ENCODE measurements around the gene NRG4. TPM values are rescaled to one million over a fixed set of nuclear protein-coding genes. Genes with fewer than 3 reads are reported as not detected.

NRG4 gene
- total RNA-seq, 1 experiment from 2014 or later: 1.0 TPM

DNA sequence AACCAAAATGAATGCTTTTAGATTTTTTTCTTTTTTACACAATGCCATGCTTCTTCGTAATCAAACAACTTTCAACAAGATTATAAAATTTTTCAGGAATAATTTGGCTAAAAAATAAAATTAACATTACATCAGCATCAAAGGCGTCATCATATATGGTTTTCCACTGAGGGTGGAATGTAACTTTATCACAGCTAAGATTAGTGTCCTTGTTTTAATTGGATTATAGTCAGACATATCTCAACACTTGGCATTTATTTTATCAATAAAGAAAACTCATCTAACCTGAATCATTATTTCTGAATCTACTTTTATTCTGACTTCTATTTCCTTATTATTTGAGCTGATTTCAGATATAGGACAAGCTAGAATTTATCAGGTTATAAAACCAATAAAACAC, 1.6 kb downstream of the NRG4 start:
- no TSS peak for BruUV-seq (replicated peaks)
- intact Hi-C loops (cut with micrococcal nuclease): no loop called here
- no peak overlapping the region for H3K27ac ChIP-seq (ENCODE audit: low read depth, low read length)
- CTCF ChIA-PET: interaction anchor here (1.0 kb wide), 1 partner anchor 49 kb away, joined by 4 read pairs; the partner anchor contains the start of gene TMEM266
- H3K9me2 ChIP-seq (ENCODE audit: insufficient read depth): no peaks in the 10 kb centered on the region
- TF ChIP-seq CBX3 (IDR thresholded peaks at IDR 0.05; ENCODE audit: low read depth): no peak
- TF ChIP-seq ELF1 (IDR thresholded peaks at IDR 0.05; ENCODE audit: borderline replicate concordance, low read depth): no peak
- TF ChIP-seq, protein P1, sequence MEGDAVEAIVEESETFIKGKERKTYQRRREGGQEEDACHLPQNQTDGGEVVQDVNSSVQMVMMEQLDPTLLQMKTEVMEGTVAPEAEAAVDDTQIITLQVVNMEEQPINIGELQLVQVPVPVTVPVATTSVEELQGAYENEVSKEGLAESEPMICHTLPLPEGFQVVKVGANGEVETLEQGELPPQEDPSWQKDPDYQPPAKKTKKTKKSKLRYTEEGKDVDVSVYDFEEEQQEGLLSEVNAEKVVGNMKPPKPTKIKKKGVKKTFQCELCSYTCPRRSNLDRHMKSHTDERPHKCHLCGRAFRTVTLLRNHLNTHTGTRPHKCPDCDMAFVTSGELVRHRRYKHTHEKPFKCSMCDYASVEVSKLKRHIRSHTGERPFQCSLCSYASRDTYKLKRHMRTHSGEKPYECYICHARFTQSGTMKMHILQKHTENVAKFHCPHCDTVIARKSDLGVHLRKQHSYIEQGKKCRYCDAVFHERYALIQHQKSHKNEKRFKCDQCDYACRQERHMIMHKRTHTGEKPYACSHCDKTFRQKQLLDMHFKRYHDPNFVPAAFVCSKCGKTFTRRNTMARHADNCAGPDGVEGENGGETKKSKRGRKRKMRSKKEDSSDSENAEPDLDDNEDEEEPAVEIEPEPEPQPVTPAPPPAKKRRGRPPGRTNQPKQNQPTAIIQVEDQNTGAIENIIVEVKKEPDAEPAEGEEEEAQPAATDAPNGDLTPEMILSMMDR (IDR thresholded peaks at IDR 0.05 in 2 of 3, conservative IDR thresholded peaks at IDR 0.05 in 1 of 3; ENCODE audit: borderline replicate concordance in 1 of 3, insufficient read depth in 1 of 3, low read depth in 2 of 3, low read length in 2 of 3): no peak
- TF ChIP-seq JUND (IDR thresholded peaks at IDR 0.05): no peak
- TF ChIP-seq POLR2AphosphoS5 (IDR thresholded peaks at IDR 0.05; ENCODE audit: low read depth, low read length): no peak
- TF ChIP-seq YY1 (IDR thresholded peaks at IDR 0.05; ENCODE audit: extremely low read depth, insufficient replicate concordance, low read depth, low read length): no peak
- TF ChIP-seq, protein P2, sequence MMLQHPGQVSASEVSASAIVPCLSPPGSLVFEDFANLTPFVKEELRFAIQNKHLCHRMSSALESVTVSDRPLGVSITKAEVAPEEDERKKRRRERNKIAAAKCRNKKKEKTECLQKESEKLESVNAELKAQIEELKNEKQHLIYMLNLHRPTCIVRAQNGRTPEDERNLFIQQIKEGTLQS (IDR thresholded peaks at IDR 0.05): no peak
- TF ChIP-seq, protein P3, sequence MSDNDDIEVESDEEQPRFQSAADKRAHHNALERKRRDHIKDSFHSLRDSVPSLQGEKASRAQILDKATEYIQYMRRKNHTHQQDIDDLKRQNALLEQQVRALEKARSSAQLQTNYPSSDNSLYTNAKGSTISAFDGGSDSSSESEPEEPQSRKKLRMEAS (IDR thresholded peaks at IDR 0.05): no peak
- no peak for TF ChIP-seq ZNF274 (IDR thresholded peaks at IDR 0.05; ENCODE audit: low read depth, low read length)
- DNase-seq (ENCODE audit: low read depth, low spot score) (no peak), ATAC-seq (no peak)
- peak overlapping the region; percentile 27 for H2AFZ ChIP-seq (ENCODE audit: low read depth, low read length, poor library complexity, severe bottlenecking)
- RAD21 ChIA-PET (ENCODE audit: low non-redundant PET in 1 of 2, low total read pairs in 2 of 2, uncharacterized antibody in 2 of 2, unreplicated experiment in 2 of 2): no interaction called here
- H3K36me3 ChIP-seq (ENCODE audit: control insufficient read depth in 1 of 2, insufficient read depth in 2 of 2, low read length in 2 of 2): no peaks in the 10 kb centered on the region
- no peaks in the 10 kb centered on the region for H4K20me1 ChIP-seq (ENCODE audit: insufficient read depth)
- no peaks in the 10 kb centered on the region for H3K27me3 ChIP-seq (ENCODE audit: insufficient read depth, low read length)
- no peak overlapping the region for H3K4me3 ChIP-seq (replicated peaks in 1 of 2; ENCODE audit: low read depth in 1 of 2, low read length in 2 of 2)
- POLR2A ChIA-PET: no interaction called here
- H3K9me3 ChIP-seq (ENCODE audit: control insufficient read depth in 1 of 2, insufficient read depth in 1 of 2, low read depth in 1 of 2, low read length in 2 of 2): no peaks in the 10 kb centered on the region
- H3K4me2 ChIP-seq (ENCODE audit: low read length): no peak overlapping the region
- H3K4me1 ChIP-seq (ENCODE audit: control insufficient read depth in 1 of 2, insufficient read depth in 2 of 2, low read length in 2 of 2): peaks cover 0 to 15% of the 10 kb centered on the region in 2 experiments; a peak in 2 of 4 replicates
- no peaks in the 10 kb centered on the region for H3K79me2 ChIP-seq (ENCODE audit: insufficient read depth, low read length)
- H3K9ac ChIP-seq (ENCODE audit: low read length): no peak overlapping the region

Measured in HCT116 (cell line).